NCI-H1694 treated with DMSO at 0.1 percent for 48 hours (cell line): ENCODE measurements around the gene CAPRIN1.
"Not testable (repeated sequence)": the region's sequence is repeated elsewhere in the genome, so short reads cannot be mapped to it uniquely, and the experiment has no call there.

ENCODE experiments used
- DNase-seq: peaks from one replicate; lab custom pipeline; 2025; lab: John Stamatoyannopoulos, UW

The CAPRIN1 gene

DNA sequence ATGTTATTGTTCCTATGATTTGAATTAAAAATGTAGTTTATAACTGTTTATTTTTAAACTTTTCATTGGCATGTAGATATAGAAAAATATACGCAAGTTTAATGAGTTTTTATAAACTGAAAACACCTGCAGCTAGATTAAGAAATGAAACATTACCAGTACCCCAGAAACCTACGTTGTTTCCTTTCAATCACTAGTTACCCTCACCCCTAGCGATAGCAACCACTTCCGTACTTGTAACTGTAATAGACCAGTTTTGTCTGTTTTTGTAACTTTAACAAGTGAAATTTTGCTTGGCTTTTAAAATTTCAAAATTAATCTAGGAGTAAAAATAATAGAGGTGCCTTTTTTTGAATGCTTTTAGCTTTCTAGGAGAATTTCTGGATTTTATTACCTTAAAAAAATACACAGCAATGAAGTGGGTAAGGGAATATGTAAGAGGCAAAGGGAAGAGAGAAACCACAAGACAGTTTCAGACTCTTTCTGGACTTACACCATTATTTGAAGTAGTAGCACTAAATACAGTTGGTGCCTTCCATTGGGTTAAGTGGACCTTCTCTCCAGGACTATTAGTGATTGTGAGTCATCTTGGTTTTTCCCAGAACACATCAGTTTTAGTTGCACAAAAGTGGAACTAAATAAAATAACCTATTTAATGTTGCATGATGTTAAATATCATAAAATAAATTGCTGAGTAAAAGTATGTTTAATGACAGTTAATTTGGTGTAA is 35.2 kb downstream of the CAPRIN1 start:
- no peak for DNase-seq

DNA sequence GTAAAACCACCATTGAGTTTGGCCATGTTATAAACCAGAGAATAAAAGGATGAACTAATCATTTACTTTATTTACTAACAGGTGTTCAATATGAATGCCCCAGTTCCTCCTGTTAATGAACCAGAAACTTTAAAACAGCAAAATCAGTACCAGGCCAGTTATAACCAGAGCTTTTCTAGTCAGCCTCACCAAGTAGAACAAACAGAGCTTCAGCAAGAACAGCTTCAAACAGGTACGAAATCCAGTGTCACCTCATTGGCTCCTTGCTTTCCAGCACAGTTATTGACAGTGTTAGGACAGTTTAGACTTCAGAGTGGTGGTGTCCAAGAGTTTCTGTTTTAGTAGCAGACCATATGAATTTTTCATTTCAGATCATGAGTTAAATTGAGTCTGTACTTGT is 40.3 kb downstream of the CAPRIN1 start:
- no peak for DNase-seq

DNA sequence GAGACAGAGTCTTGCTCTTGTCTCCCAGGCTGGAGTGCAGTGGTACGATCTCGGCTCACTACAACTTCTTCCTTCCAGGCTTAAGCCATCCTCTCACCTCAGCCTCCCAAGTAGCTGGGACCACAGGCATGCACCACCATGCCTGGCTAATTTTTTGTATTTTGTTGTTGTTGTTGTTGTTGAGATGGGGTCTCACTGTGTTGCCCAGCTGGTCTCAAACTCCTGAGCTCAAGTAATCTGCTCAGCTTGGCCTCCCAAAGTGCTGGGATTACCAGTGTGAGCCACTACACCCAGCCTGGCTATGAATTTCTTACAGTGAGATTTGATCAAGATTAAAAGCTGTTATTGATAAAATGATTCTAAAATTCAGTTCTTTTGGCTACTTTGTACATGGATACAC is 43.4 kb downstream of the CAPRIN1 start:
- DNase-seq: not testable (repeated sequence)

DNA sequence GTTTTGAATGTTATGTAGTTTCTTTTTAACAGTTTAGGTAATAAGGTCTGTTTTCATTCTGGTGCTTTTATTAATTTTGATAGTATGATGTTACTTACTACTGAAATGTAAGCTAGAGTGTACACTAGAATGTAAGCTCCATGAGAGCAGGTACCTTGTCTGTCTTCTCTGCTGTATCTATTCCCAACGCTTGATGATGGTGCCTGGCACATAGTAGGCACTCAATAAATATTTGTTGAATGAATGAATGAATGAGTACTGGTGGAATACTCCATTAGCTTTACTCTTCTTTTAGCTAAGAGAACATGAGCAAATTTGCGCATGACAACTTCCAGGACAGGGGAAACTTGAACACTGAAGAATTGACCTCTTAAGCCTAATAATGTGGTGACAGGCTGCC is 47.3 kb downstream of the CAPRIN1 start:
- DNase-seq: no peak

DNA sequence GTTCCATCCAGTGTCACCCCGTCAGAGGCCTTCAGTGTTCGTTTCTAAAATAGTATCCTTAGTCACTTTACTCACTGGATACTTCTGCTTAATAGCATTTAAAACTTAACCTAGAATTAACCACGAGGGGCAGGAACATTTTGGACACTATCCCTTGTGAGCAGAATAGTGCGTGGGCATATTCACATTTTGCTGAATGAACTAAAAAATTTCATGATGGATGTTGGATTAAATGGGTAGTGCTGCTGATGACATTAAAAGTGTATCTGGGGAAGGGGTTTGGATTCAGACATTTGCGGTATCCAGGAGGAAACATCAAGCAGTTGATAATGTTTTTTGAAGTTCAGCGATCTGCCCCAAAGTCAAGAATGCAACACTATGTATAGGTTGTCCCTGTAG is 53.1 kb downstream of the CAPRIN1 start:
- DNase-seq: no peak

DNA sequence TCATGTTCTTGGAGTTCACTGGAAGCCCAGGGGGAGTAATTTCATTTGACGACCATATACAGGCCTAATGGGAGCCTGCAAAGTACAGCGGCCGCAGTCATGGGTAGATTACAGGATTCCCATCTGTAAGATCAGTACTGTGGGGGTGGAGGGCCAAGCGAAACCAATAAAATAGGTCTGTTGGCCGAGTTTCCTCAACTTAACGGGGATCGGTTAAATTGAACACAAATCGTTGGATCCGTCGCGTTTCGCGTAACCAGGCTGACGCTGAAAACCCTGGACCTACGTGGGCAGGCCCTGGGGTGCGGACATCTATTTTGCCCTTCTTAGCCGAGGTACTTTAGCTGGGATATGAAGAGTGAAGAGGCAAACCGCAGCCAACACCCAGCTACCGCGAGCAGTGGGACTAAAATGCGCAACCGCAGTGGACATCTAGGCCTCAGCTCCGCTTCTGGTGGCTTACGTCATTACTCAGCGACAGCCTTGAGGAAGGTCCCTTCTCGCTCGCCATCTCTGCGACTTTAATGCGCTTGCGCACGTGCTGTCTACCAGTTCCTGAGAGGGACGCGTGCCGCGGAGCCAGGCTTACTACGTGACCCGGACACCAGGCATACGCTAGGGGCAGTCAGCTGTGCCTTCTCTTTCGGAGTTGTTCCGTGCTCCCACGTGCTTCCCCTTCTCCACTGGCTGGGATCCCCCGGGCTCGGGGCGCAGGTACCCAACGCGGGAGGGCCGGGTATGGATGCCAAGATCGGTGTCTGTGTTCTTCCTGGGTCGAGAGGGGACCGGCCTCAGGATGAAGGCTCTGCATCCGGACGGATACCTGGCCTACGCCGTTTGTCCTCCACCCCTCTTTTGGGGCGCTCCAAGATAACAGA is 53.8 kb downstream of the CAPRIN1 start, which contains the start of gene NAT10:
NAT10 (plus strand) TSS at position 551 of the 878 bp plus-strand sequence. CDS start 2,597 bp downstream, outside the sequence.
- DNase-seq: peak; percentile 95

DNA sequence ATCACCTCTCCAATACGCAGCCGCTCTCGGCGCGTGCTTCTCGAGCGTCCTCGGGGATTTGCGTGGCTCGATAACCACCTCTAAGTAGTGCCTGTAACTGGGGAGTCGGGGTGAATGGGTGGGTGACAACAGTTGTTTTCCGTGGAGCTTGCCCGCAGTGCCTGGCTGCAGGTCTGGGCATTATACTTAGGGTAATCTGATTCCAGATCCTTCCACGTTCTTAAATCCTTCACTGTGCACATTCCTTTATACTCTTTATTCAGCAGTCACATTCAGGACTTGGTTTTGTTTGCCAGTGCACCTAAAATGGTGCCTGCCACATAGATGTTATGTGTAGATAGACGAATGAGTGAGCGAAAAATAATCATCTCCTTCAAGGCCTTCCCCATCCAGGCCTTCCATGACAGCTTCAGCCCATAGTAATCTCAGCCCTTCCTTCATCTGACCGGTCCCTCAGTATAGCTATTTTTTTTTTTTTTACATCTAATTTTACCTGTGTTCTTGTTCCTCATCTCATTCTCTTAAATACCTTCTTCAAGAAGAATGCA is 54.5 kb downstream of the CAPRIN1 start:
- DNase-seq: peak; percentile 1

DNA sequence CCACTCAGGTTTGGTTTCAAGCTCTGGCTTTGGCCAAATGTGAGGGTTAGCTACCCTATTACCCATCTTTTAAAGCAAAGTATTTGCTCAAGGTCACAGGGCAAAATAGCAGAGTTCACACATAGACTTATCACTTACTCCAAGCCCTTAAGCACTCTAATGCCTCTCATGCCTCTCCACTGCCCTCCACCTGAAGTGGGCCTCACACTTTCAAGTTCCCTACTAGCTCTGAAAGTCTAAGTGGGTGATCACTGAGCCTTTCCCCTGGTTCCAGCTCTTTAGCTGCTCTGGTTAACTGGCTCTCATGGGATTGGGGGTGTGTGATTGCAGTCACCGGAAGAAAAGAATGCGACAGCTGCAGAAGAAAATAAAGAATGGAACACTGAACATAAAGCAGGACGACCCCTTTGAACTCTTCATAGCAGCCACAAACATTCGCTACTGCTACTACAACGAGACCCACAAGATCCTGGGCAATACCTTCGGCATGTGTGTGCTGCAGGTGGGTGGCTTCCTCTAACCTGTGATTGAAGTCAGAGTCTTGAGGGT is 60.3 kb downstream of the CAPRIN1 start:
- DNase-seq: no peak

DNA sequence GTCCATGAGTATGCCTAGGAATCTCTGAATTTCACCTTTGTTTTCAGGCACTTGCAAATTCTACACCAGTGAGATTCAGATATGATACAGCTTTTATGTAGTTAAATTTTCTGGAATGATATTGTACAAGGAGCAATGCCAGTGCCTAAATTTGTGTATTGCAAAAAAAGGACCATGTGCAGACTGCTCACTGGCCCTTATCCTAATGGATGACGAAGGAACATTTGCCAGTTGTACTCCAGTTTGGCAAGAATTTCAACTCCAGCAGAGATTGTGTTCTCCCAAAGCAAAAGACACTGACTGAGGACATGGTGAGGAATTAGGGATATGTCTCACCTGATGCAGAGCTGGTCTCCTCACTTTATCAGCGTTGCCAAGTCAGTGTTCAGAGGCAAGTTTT is 62.5 kb downstream of the CAPRIN1 start:
- DNase-seq: no peak

DNA sequence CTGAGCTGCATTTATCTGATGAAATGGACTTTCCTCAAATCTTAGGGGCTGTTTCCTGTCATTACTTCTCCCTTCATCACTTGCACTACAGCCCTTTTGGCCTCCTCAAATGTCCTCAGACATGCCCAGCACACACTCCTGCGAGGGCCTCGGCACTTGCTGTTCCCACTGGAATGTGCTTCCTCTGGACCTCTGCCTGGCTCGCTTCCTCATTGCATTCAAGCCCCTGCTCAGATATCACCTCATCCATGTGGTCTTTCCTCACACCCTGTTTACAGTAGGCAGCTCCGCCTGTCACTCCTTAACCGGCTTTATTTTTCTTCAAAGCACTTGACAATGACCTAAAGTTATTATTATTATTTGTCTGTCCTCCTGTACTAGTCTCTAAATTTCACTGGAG is 62.9 kb downstream of the CAPRIN1 start:
- no peak for DNase-seq

DNA sequence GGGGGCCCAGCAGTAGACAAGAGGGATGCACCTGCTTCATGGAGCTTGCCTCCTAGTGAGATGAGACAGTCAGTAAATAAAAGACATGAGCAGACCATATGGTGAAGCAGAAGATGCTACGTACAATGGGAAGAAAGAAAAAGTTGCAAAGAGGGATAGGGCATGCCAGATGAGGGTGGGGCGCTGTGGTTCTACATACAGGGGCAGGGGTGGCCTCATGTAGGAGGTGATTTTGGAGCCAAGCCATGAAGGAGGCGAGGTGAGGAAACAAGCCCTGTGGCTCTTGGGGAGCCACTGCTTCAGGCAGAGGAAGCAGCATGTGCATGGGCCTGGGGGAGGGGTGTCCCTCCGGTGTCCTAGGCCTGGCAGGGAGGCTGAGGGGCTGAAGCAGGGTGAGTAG is 69.1 kb downstream of the CAPRIN1 start:
- DNase-seq: no peak

DNA sequence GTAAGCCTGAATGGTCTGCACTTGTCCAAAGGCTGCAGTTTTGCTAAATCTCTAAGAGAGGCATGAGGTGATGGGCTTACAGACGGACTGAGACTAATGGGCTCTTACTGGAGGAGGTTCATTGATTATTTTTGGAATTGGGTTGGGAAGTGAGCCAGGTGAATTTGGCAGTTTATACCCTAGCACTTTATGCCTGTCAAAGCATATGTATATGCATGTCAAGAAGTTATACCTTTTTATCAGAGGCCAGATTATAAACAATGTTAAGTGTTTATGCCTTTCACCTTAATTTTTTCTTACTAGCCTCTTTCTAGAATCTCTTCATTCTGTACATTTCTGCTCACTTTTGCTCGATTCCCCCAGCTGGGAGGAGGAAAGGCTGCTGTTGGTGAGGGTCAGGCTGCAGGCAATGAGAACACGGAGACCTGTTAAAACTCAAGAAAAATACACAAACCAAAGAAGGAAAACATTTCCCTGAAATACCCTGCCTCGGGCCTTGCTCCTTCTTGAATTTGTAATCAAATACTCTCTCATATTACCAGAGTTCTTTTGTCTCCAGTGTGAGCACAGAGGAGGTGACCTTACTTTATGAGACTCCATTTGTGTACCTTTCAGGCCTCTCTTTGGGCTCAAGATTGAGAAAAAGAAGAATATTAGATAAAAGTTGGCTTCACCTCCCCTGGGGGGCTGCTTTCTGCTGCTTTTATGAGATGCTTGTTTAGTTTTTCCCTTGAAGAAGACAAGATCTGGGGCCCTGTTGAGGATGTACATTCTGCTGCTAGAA is 73.5 kb downstream of the CAPRIN1 start:
- no peak for DNase-seq

DNA sequence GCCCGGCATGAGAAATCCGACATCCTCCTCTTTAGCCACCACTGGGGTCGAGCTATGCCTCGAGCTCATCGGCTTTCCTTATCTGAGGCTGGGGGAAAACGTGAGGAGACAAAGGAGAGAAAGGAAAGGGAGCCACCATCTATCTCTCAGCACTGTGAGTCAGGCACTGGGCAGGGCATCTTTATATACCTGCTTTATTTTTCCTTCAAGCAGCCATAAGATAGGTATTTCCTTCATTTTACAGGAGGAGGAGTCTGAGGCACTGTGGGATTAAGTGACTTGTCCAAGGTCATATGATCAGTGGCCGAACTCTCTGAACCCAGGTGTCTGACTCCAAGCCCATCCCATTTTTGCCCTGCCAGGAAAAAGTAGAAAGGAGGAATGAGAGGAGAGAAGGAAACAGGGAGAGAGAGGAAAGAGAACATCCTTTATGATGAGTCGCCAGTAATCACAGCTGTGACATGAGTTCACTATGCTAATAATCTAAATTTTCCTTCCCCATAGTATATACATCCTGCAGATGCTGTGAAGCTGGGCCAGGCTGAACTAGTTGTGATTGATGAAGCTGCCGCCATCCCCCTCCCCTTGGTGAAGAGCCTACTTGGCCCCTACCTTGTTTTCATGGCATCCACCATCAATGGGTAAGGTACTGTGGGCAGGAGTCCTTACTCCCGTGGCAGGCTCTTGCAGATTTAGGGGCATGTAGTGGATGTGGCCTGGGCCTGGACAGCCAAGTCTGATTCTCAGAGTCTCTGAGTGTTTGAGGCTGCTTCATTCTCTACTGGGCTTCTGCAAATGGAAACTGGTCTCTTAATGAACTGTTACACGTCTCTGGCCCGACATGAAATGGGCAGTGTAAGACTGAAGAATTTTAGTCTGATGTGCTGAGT is 75.7 kb downstream of the CAPRIN1 start:
- no peak for DNase-seq

DNA sequence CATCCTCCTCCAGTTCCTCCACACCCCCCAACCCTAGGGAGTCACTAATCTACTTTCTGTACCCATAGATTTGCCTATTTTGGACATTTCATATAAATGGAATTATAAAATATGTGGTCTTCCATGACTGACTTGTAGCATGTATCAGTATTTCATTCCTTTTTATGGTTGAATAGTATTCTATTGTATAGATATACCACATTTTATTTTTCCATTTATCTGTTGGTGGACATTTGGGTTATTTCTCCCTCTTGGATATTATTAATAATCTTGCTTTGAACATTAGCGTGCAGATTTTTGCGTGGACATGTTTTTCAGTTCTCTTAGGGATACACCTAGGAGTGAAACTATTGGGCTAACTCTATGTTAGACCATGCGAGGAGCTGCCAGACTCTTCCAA is 77.3 kb downstream of the CAPRIN1 start:
- DNase-seq: no peak

DNA sequence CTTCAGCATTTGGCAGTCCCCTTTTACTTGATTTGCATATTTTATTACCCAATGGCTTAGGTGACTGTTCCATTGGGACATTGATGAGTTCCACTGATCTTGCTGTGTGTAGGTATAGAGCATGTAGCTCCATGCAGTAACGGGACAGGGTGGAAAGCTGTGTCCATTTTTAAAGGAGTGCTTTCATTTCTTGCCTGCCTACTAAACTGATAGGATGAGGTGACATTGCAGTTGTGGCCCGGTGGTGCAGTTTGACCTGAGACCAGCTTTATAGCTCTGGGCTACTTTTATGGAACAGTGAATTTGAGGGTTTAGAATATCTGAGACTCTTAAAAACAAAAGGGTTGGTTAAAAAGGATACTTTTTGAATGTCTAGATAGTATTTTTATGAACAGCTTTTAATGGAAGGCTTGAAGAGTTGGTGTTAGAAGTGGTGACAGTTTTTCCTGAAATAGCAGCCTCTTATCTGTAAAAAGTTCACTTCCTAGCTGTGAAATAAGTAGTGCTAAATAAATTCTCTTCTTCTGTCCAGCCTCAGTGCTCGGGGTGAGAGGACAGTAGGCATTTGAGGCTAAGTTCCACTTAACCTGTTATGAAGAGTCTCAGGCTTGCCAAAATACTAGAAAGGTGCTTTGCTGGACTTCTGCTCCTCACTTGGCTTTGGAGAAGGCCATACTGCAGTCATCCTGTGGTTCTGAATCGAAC is 80.9 kb downstream of the CAPRIN1 start:
- no peak for DNase-seq

DNA sequence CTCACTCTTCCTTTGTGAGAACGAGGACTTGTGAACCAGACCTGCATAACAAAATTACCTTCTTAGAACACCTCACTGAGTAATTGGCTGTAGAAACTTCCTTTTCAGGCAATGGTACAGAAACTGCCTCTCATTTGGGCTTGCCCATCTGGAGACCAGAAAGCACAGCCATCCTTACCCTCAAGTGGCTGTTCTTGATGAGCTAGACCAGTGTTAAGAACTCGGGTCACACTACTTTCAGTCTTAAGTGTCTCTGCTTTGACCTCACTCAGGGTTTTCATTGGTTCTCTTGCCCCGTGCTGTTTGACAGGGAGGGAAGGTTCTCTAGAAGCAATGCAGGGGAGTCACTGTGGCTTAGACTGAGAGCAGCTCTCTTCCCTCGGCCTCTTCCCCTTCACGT is 83.2 kb downstream of the CAPRIN1 start:
- no peak for DNase-seq

DNA sequence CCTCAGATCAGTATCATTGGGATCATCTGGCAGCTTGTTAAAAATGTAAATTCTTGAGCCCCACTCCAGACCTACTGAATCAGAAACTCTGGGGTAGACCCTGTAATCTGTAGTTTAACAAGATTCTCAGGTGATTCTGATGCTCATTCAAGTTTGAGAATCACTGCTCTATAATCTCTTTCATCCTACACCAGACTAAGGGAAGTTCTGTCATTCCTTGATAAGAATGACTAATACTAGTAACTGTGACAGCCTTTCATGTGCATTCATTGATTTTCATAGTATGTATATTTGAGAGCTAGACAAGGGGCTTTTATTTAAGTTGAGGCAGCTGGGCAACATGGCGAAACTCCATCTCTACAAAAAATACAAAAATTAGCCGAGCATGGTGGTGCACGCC is 83.9 kb downstream of the CAPRIN1 start:
- no peak for DNase-seq

DNA sequence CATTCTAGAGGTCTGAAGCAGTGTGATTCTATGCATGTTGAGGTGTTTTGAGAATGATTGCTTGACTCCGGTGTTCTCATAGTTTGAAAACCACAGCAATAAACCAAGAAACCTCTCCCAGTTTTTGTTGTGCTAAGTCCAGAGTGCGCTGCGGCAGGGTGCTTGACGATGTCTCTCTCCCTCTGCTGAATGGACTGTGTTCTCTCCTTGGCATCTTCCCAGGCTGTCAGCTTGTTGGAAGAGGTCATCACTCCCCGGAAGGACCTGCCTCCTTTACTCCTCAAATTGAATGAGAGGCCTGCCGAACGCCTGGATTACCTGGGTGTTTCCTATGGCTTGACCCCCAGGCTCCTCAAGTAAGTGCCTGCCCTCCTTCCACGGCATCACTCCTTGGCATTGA is 84.9 kb downstream of the CAPRIN1 start:
- DNase-seq: no peak

DNA sequence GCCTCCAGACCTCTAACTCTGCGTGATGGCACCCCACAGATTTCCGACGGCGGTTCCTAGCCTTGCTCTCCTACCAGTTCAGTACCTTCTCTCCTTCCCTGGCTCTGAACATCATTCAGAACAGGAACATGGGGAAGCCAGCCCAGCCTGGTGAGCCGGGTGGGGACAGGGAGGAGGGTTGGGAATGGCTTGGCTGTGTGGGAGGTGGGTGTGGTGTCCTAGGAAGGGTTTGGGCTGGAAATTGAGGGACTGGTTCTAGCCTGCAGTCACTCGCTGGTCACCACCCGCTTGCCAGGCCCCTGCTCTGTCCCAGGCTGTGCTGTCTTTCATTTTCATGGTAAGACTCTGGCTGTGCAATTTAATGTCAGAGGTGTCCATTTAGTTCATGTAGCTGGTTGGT is 87.8 kb downstream of the CAPRIN1 start:
- no peak for DNase-seq

DNA sequence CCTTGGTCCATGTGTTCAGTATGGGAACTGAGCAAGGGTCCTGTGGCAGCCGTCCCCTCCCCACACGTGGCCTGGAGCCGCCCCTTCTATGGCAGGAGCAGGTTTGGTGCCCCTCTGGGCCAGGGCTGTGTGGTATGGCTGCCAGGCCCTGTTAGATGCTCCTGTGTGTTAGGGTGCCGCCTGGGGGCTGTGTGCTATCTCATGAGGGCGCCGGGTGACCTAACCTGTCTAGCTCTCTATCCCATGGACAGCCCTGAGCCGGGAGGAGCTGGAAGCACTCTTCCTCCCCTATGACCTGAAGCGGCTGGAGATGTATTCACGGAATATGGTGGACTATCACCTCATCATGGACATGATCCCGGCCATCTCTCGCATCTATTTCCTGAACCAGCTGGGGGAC is 88.6 kb downstream of the CAPRIN1 start:
- DNase-seq: no peak
